H1 (cell line): Measurements from ENCODE around the gene AMBP. TPM values are rescaled to one million over a fixed set of nuclear protein-coding genes. Genes with fewer than 3 reads are reported as not detected.

ENCODE experiments used
- CTCF ChIA-PET: fragments of 300-600 bp; sonication (Branson Sonifier 250); formaldehyde crosslinking; loops from one replicate; lab custom pipeline; 2021; ENCODE audit not compliant: partially characterized antibody; lab: Charles Lee
- POLR2A ChIA-PET: fragments of 300-600 bp; sonication (Branson Sonifier 250); formaldehyde crosslinking; loops from one replicate; lab custom pipeline; 2021; ENCODE audit warnings: inconsistent platforms; ENCODE audit not compliant: partially characterized antibody; lab: Charles Lee
- DNase-seq, 2 experiments: peaks; one replicate each; pipeline versions ENCODE4 v3.0.0 to v3.0.0-alpha.2; 2010 to 2022; ENCODE audit warnings: low spot score in 2 of 2, low read depth in 1 of 2, mixed read lengths in 1 of 2
- FAIRE-seq: peaks from 2 replicates; lab custom pipeline; 2011; peaks lifted over from hg19 to GRCh38; lab: Jason Lieb, UNC
- H2AFZ ChIP-seq: 2 replicates; pipeline ENCODE4 v1.8.1; 2012; ENCODE audit warnings: low read length, inconsistent platforms
- H2AK5ac ChIP-seq: 2 replicates; pipeline ENCODE4 v1.6.1; 2013; ENCODE audit warnings: low read depth, low read length
- H2BK120ac ChIP-seq: replicated peaks from 2 replicates; pipeline ENCODE3; 2013; ENCODE audit warnings: low read depth, low read length, inconsistent platforms
- H2BK12ac ChIP-seq: 2 replicates; pipeline ENCODE4 v1.6.1; 2013; ENCODE audit warnings: low read depth, low read length
- H2BK15ac ChIP-seq: 2 replicates; pipeline ENCODE4 v1.6.1; 2013; ENCODE audit warnings: low read length
- H2BK20ac ChIP-seq: 2 replicates; pipeline ENCODE4 v1.6.1; 2013; ENCODE audit warnings: low read length
- H2BK5ac ChIP-seq: 2 replicates; pipeline ENCODE4 v1.6.1; 2013; ENCODE audit warnings: low read depth, low read length
- H3K14ac ChIP-seq: 2 replicates; pipeline ENCODE4 v1.6.1; 2013; ENCODE audit warnings: inconsistent platforms; ENCODE audit not compliant: insufficient read length
- H3K18ac ChIP-seq: 2 replicates; pipeline ENCODE4 v1.6.1; 2013; ENCODE audit warnings: low read length; ENCODE audit errors: extremely low read depth
- H3K23ac ChIP-seq: 2 replicates; pipeline ENCODE4 v1.6.1; 2013; ENCODE audit warnings: inconsistent platforms; ENCODE audit not compliant: insufficient read length
- H3K23me2 ChIP-seq: 2 replicates; pipeline ENCODE4 v1.6.1; 2013; ENCODE audit warnings: low read depth, low read length
- H3K27ac ChIP-seq: 2 replicates; pipeline ENCODE4 v1.6.1; 2011; ENCODE audit warnings: low read depth, low read length, inconsistent platforms
- H3K27me3 ChIP-seq, 4 experiments: replicated peaks in 1 of 4; 1 replicate in 1 of 4; 2 replicates in 3 of 4; pipeline versions ENCODE4 v1.6.1 to v1.8.1; 2011 to 2013; ENCODE audit warnings: low read length in 3 of 4, mild to moderate bottlenecking in 3 of 4, inconsistent platforms in 2 of 4, mixed read lengths in 2 of 4, moderate library complexity in 1 of 4; ENCODE audit not compliant: control insufficient read depth in 3 of 4, insufficient read depth in 3 of 4; ENCODE audit errors: extremely low read depth in 1 of 4
- H3K36me3 ChIP-seq, 4 experiments: 2 replicates each; pipeline versions ENCODE4 v1.6.1 to v1.8.1; 2011 to 2013; ENCODE audit warnings: mild to moderate bottlenecking in 4 of 4, low read length in 3 of 4, moderate library complexity in 2 of 4, control low read depth in 1 of 4, inconsistent platforms in 1 of 4; ENCODE audit not compliant: insufficient read depth in 4 of 4, control insufficient read depth in 2 of 4
- H3K4ac ChIP-seq: replicated peaks from 2 replicates; pipeline ENCODE3; 2013; ENCODE audit warnings: low read length, low read depth, mixed read lengths, inconsistent platforms; ENCODE audit not compliant: insufficient read length
- H3K4me1 ChIP-seq, 4 experiments: replicated peaks in 1 of 4; 1 replicate in 1 of 4; 2 replicates in 3 of 4; pipeline versions ENCODE4 v1.6.1 to v1.8.1; 2011 to 2013; ENCODE audit warnings: low read length in 3 of 4, inconsistent platforms in 2 of 4, mixed read lengths in 1 of 4; ENCODE audit not compliant: insufficient read depth in 4 of 4, control insufficient read depth in 3 of 4
- H3K4me2 ChIP-seq, 2 experiments: 2 replicates each; pipeline versions ENCODE4 v1.6.1 to v1.8.1; 2011 to 2013; ENCODE audit warnings: low read depth in 2 of 2, low read length in 2 of 2, control low read depth in 1 of 2, inconsistent platforms in 1 of 2, mild to moderate bottlenecking in 1 of 2; ENCODE audit not compliant: insufficient read depth in 1 of 2
- H3K4me3 ChIP-seq, 4 experiments: fragments of 200-600, 300-600 bp in 1 of 4; sonication (generic), shearing (Covaris generic), sonication (Bioruptor Twin) in 1 of 4; 2 replicates each; pipeline versions ENCODE4 v1.5.1 to v1.8.1; 2011 to 2016; ENCODE audit warnings: low read length in 4 of 4, low read depth in 3 of 4, control low read depth in 2 of 4, inconsistent platforms in 2 of 4, mild to moderate bottlenecking in 2 of 4, mixed read lengths in 1 of 4, moderate library complexity in 1 of 4; ENCODE audit not compliant: insufficient read depth in 2 of 4; ENCODE audit errors: extremely low read depth in 1 of 4
- H3K56ac ChIP-seq: replicated peaks from 2 replicates; pipeline ENCODE3; 2013; ENCODE audit warnings: low read depth, mild to moderate bottlenecking, mixed read lengths, low read length, inconsistent platforms; ENCODE audit not compliant: insufficient read length
- H3K79me1 ChIP-seq: 2 replicates; pipeline ENCODE4 v1.6.1; 2013; ENCODE audit warnings: low read depth, low read length, control low read depth
- H3K79me2 ChIP-seq, 2 experiments: 2 replicates each; pipeline versions ENCODE4 v1.6.1 to v1.8.1; 2012 to 2013; ENCODE audit warnings: low read length in 2 of 2, mild to moderate bottlenecking in 2 of 2, inconsistent platforms in 1 of 2; ENCODE audit not compliant: insufficient read depth in 2 of 2, control insufficient read depth in 1 of 2
- H3K9ac ChIP-seq, 4 experiments: replicated peaks in 1 of 4; 1 replicate in 1 of 4; 2 replicates in 3 of 4; pipeline versions ENCODE4 v1.6.1 to v1.8.1; 2011 to 2013; ENCODE audit warnings: low read depth in 3 of 4, low read length in 3 of 4, control low read depth in 2 of 4, mild to moderate bottlenecking in 2 of 4, moderate library complexity in 2 of 4, inconsistent platforms in 1 of 4; ENCODE audit errors: extremely low read depth in 1 of 4
- H3K9me3 ChIP-seq, 2 experiments: 2 replicates each; pipeline versions ENCODE4 v1.6.1 to v1.8.1; 2012 to 2013; ENCODE audit warnings: mild to moderate bottlenecking in 2 of 2, moderate library complexity in 2 of 2, control low read depth in 1 of 2, inconsistent platforms in 1 of 2, low read depth in 1 of 2, low read length in 1 of 2, mixed read lengths in 1 of 2; ENCODE audit not compliant: insufficient read depth in 2 of 2
- H4K20me1 ChIP-seq, 2 experiments: replicated peaks in 1 of 2; 2 replicates each; pipeline versions ENCODE3 to v1.8.1; 2011 to 2013; ENCODE audit warnings: inconsistent platforms in 2 of 2, low read length in 2 of 2, mild to moderate bottlenecking in 1 of 2; ENCODE audit not compliant: insufficient read depth in 2 of 2, control insufficient read depth in 1 of 2
- H4K5ac ChIP-seq: 2 replicates; pipeline ENCODE4 v1.6.1; 2013; ENCODE audit warnings: low read length, low read depth, mixed read lengths, inconsistent platforms; ENCODE audit not compliant: insufficient read length
- H4K8ac ChIP-seq: 2 replicates; pipeline ENCODE4 v1.8.0; 2013; ENCODE audit warnings: mild to moderate bottlenecking, moderate library complexity, low read length, inconsistent platforms; ENCODE audit not compliant: insufficient read depth; ENCODE audit errors: extremely low read depth
- H4K91ac ChIP-seq: replicated peaks from 2 replicates; pipeline ENCODE3; 2013; ENCODE audit warnings: low read length, mixed read lengths, inconsistent platforms; ENCODE audit not compliant: insufficient read length
- CBX8 ChIP-seq: fragments of 300-800, 300-1000 bp; sonication (generic); IDR thresholded peaks from 2 replicates; pipeline ENCODE4 v1.7.1; 2016; ENCODE audit warnings: low read depth, low read length, borderline replicate concordance
- CHD1 ChIP-seq: IDR thresholded peaks from 2 replicates; pipeline ENCODE4 v1.6.1; 2012; ENCODE audit warnings: low read depth, low read length, improper control_type of control experiment
- NRF1 ChIP-seq: IDR thresholded peaks from 2 replicates; pipeline ENCODE4 v1.6.1; 2011; ENCODE audit warnings: mild to moderate bottlenecking, low read depth, low read length, improper control_type of control experiment
- POLR2A ChIP-seq, 2 experiments: IDR thresholded peaks; 1 replicate in 1 of 2; 2 replicates in 1 of 2; pipeline ENCODE4 v1.6.1; 2011; ENCODE audit warnings: low read depth in 2 of 2, low read length in 2 of 2, mild to moderate bottlenecking in 2 of 2; ENCODE audit errors: control extremely low read depth in 1 of 2
- SUZ12 ChIP-seq: fragments of 200-600 bp; sonication (generic); IDR thresholded peaks from 2 replicates; pipeline ENCODE4 v1.6.1; 2012; ENCODE audit warnings: mild to moderate bottlenecking, inconsistent platforms, low read length, moderate library complexity, mixed read lengths
- TAF1 ChIP-seq: IDR thresholded peaks from 2 replicates; pipeline ENCODE4 v1.6.1; 2011; ENCODE audit warnings: mild to moderate bottlenecking, low read depth, low read length
- TBP ChIP-seq: IDR thresholded peaks from 2 replicates; pipeline ENCODE4 v1.6.1; 2011; ENCODE audit warnings: low read depth, low read length, improper control_type of control experiment
- WGBS, 2 experiments: shearing (Covaris generic) in 1 of 2; methylation state at CpG; one replicate each; pipeline versions ENCODE4 v1.1.6 to v1.1.7; 2013 to 2015; ENCODE audit warnings: low lambda C conversion rate in 2 of 2, mixed read lengths in 2 of 2, inconsistent platforms in 1 of 2, low coverage in 1 of 2, missing lambda C conversion rate in 1 of 2; ENCODE audit not compliant: insufficient replicate concordance in 2 of 2, insufficient coverage in 1 of 2, insufficient read length in 1 of 2; ENCODE audit errors: extremely low coverage in 1 of 2, missing lambda C conversion rate in 1 of 2; 5-methylcytosine and 5-hydroxymethylcytosine counted together
- polyA plus RNA-seq, 7 experiments: library from polyadenylated mRNA; depleted of rRNA in 3 of 7; stranded (reverse) in 5 of 7; unstranded in 2 of 7; fragments of >200 nt in 5 of 7; fragments of 200-250 nt in 2 of 7; gene quantifications; 1 replicate in 5 of 7; 2 replicates in 1 of 7; 4 replicates in 1 of 7; pipeline versions ENCODE4 v1.2.1 to v1.2.3, GENCODE V29; 2011 to 2013; ENCODE audit warnings: missing spikeins in 2 of 7, mixed read lengths in 2 of 7
- total RNA-seq: library from RNA; stranded (reverse); fragmentation: NEBNext Ultra II Directional; extraction: Animal tissue kit (Norgen Biotek cat#: 25700); gene quantifications from 2 replicates; pipeline ENCODE4 v1.2.1, GENCODE V29; 2021
- TF ChIP-seq, protein P1 (sequence below): IDR thresholded peaks from 2 replicates; pipeline ENCODE4 v1.6.1; 2012; ENCODE audit warnings: low read length, inconsistent platforms

AMBP gene
- total and polyA plus RNA-seq, 2 of the 8 experiments (the other 6 are each of a cell fraction or from before 2014, with no cell fraction given): 3.0 to 4.0 TPM

DNA sequence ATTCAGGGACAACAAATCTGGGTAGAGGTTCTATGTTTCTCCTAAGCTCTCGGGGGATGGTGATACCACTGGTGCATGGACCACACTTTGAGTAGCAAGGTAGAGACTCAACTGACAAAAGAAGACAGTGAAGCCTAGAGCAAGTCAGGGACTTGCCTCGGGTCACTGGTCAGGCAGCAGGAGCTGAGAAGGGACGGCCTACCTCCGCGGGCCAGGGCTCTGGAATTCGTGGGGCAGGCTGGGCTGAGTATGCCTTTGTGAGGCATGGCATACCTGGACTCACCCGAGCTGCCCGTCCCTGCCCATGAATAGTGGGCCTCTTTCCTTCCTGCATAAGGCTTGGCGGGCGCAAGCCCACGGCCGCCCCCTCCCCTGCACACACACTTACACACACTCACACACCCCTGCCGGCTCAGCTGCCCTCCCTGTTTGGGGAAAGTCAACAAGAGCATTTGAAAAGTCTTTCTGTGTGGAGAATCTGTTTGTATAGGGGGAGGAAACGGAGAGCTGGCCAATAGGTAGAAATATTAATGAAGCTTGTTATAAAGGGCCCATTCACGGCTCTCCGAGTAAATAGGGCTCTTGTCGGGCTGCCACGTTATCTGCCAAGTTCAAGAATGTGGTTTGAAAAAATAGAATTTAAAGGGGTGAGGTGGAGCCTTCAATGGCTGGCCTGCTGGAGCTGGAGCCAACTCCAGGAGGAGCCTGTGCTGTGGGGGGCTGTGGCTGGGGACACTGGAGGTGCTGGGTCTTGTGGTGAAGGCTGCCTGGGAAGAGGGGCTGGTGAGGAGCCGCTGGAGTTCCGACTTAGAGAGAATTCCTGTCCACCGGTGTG is 40.1 kb upstream of the AMBP start:
- Histone ChIP-seq H2AK5ac (no peak overlapping the region), H2AFZ (no peak overlapping the region), H4K91ac (no peak overlapping the region), H3K79me2 (no peaks in the 10 kb centered on the region), H3K23me2 (peaks cover 3% of the 10 kb centered on the region; the same call in 1 of the 2 replicates), H2BK20ac (no peak overlapping the region), H3K18ac (no peak overlapping the region), H3K79me1 (no peaks in the 10 kb centered on the region), H3K4me3 (no peak overlapping the region), H2BK15ac (no peak overlapping the region), H3K9me3 (no peaks in the 10 kb centered on the region), H3K4ac (no peak overlapping the region), H3K56ac (no peak overlapping the region), H2BK5ac (no peak overlapping the region), H4K5ac (no peak overlapping the region), H2BK120ac (no peak overlapping the region)
- DNase-seq: no peak
- POLR2A ChIA-PET: no interaction called here
- CTCF ChIA-PET: interaction anchor here (0.7 to 17.7 kb wide), 8 partner anchors 10 to 381 kb away, joined by 3 to 205 read pairs (median 4); partner anchors contain the start of genes COL27A1 and KIF12
- TF ChIP-seq NRF1 (no peak), SUZ12 (no peak), TBP (no peak), CHD1 (no peak), TAF1 (no peak), CBX8 (no peak), POLR2A (IDR thresholded peaks at IDR 0.05; ENCODE audit: control extremely low read depth in 1 of 2, low read depth in 2 of 2, low read length in 2 of 2) (no peak)
- TF ChIP-seq, protein P1, sequence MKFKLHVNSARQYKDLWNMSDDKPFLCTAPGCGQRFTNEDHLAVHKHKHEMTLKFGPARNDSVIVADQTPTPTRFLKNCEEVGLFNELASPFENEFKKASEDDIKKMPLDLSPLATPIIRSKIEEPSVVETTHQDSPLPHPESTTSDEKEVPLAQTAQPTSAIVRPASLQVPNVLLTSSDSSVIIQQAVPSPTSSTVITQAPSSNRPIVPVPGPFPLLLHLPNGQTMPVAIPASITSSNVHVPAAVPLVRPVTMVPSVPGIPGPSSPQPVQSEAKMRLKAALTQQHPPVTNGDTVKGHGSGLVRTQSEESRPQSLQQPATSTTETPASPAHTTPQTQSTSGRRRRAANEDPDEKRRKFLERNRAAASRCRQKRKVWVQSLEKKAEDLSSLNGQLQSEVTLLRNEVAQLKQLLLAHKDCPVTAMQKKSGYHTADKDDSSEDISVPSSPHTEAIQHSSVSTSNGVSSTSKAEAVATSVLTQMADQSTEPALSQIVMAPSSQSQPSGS: no peak
- TF ChIP-seq, all 59 proteins: peak for 0
- Histone ChIP-seq H3K27me3 (peaks cover 0 to 2% (median 1%) of the 10 kb centered on the region in 4 experiments; a peak in 2 of 7 replicates), H2BK12ac (no peak overlapping the region), H3K9ac (no peak overlapping the region), H3K36me3 (no peaks in the 10 kb centered on the region), H3K27ac (no peak overlapping the region), H4K20me1 (peaks cover 0 to 2% of the 10 kb centered on the region in 2 experiments), H3K4me1 (peaks cover 0 to 4% (median 1%) of the 10 kb centered on the region in 4 experiments; a peak in 3 of 7 replicates), H4K8ac (no peak overlapping the region), H3K14ac (no peak overlapping the region), H3K4me2 (no peak overlapping the region), H3K23ac (no peak overlapping the region)
- FAIRE-seq: no peak
- 83% methylated on average over 21 of the region's 21 CpGs; no CpG with 5 or more reads in 1 of the 2 experiments for WGBS, 2 experiments
